ENCODE measurements around the gene GATA6.

Gene GATA6

GRCh38 chr18:22223254-22223964, 54.0 kb downstream of the GATA6 start (continued):
- TF ChIP-seq HIC1 (tag by site-specific recombination; IDR thresholded peaks at IDR 0.05) (peak; percentile 89), ZNF692 (tag by site-specific recombination; IDR thresholded peaks at IDR 0.05) (peak; percentile 66; the same call in 1 of the 2 replicates), OSR2 (tag by site-specific recombination; IDR thresholded peaks at IDR 0.05) (0 out of 2 replicates have a peak, but pooled peaks have one; percentile 57), GLIS1 (tag by site-specific recombination; IDR thresholded peaks at IDR 0.05) (peak; percentile 72), KLF16 (tag by site-specific recombination; IDR thresholded peaks at IDR 0.05) (peak; percentile 59; the same call in 1 of the 2 replicates), ZNF394 (tag by site-specific recombination; IDR thresholded peaks at IDR 0.05; ENCODE audit: borderline replicate concordance) (peak; percentile 33; the same call in 1 of the 2 replicates), PRDM1 (tag by site-specific recombination; IDR thresholded peaks at IDR 0.05) (peak; percentile 71), GLI4 (tag by site-specific recombination; IDR thresholded peaks at IDR 0.05) (no peak), ELK4 (IDR thresholded peaks at IDR 0.05; ENCODE audit: borderline replicate concordance, low read depth, low read length) (no peak), SCRT2 (tag by site-specific recombination; IDR thresholded peaks at IDR 0.05) (0 out of 2 replicates have a peak, but pooled peaks have one; percentile 38), ZNF530 (tag by site-specific recombination; IDR thresholded peaks at IDR 0.05; ENCODE audit: low read depth) (no peak), ZBTB21 (tag by site-specific recombination; IDR thresholded peaks at IDR 0.05) (peak; percentile 70), ZNF561 (tag by site-specific recombination; IDR thresholded peaks at IDR 0.05; ENCODE audit: borderline replicate concordance) (0 out of 2 replicates have a peak, but pooled peaks have one; percentile 34), WT1 (tag by site-specific recombination; IDR thresholded peaks at IDR 0.05) (peak; percentile 82), ZNF629 (tag by site-specific recombination; IDR thresholded peaks at IDR 0.05) (peak; percentile 92), PRDM10 (tag by site-specific recombination; IDR thresholded peaks at IDR 0.05) (peak; percentile 88), ZNF544 (tag by site-specific recombination; IDR thresholded peaks at IDR 0.05) (no peak), ZFP69B (tag by site-specific recombination; IDR thresholded peaks at IDR 0.05) (0 out of 2 replicates have a peak, but pooled peaks have one; percentile 25), KLF7 (tag by site-specific recombination; IDR thresholded peaks at IDR 0.05; ENCODE audit: borderline replicate concordance) (0 out of 2 replicates have a peak, but pooled peaks have one; percentile 57), ZNF10 (tag by site-specific recombination; IDR thresholded peaks at IDR 0.05) (peak; percentile 67), ZNF366 (tag by site-specific recombination; conservative IDR thresholded peaks at IDR 0.05) (peak; percentile 90), ZBTB8A (tag by site-specific recombination; IDR thresholded peaks at IDR 0.05) (peak; percentile 41), TCF7L2 (IDR thresholded peaks at IDR 0.05; ENCODE audit: borderline replicate concordance, low read depth, low read length) (no peak), FEZF1 (tag by site-specific recombination; IDR thresholded peaks at IDR 0.05) (peak; percentile 52; the same call in 1 of the 2 replicates), KLF8 (tag by site-specific recombination; IDR thresholded peaks at IDR 0.05) (peak; percentile 56; the same call in 1 of the 2 replicates), ZNF596 (tag by site-specific recombination; IDR thresholded peaks at IDR 0.05) (no peak), ZNF521 (tag by site-specific recombination; IDR thresholded peaks at IDR 0.05) (no peak), ZNF600 (tag by site-specific recombination; IDR thresholded peaks at IDR 0.05) (peak; percentile 45; the same call in 1 of the 2 replicates), PRDM6 (tag by site-specific recombination; IDR thresholded peaks at IDR 0.05) (peak; percentile 74)

Measured in HEK293 (cell line).